ENCODE measurements around the gene MDGA2. TPM values are rescaled to one million over a fixed set of nuclear protein-coding genes. Genes with fewer than 3 reads are reported as not detected.

MDGA2 gene
- total and polyA plus RNA-seq, 2 of the 13 experiments (the other 11 are each of a cell fraction or from before 2014, with no cell fraction given): not detected

DNA sequence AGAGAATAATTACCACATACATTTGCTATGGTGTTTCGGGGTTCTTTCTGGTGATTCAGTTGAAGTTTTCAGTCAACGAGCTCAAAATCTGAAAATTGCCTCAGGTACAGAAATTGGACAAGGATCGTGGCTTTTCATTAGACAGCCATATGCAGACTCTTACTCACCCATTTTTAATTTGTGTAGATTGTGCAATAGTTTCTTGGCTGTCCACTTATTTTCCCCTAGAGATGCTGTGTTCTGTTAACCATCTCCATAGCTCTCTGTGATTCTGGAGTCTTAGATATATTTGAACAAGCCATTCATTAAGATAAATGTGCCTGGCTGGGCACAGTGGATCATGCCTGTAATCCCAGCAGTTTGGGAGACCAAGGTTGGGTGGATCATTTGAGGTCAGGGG lies 526.7 kb downstream of the MDGA2 start:
- Histone ChIP-seq H3K79me2 (ENCODE audit: insufficient read depth, low read length) (no peaks in the 10 kb centered on the region), H3K27ac (ENCODE audit: extremely low read length, insufficient read depth, low read length) (no peak overlapping the region), H2AFZ (ENCODE audit: low read length) (no peak overlapping the region), H3K4me2 (ENCODE audit: low read depth, low read length) (no peak overlapping the region), H3K27me3 (ENCODE audit: control insufficient read depth in 1 of 2, insufficient read depth in 2 of 2, low read length in 2 of 2) (no peaks in the 10 kb centered on the region; a peak in 1 of 5 replicates), H3K9ac (ENCODE audit: insufficient read depth, low read depth, low read length) (no peak overlapping the region), H3K4me1 (ENCODE audit: insufficient read depth, low read length) (no peaks in the 10 kb centered on the region), H3K4me3 (replicated peaks in 1 of 3; ENCODE audit: insufficient read depth in 1 of 3, low read depth in 2 of 3, low read length in 3 of 3) (no peak overlapping the region), H3K36me3 (replicated peaks in 1 of 2; ENCODE audit: control insufficient read depth in 1 of 2, insufficient read depth in 2 of 2, low read length in 2 of 2) (no peaks in the 10 kb centered on the region), H4K20me1 (ENCODE audit: insufficient read depth, low read length) (no peaks in the 10 kb centered on the region), H3K9me3 (ENCODE audit: low read length) (peaks cover 4% of the 10 kb centered on the region; the same call in 1 of the 2 replicates)
- WGBS (ENCODE audit: low lambda C conversion rate): 2% methylated on average over 3 of the region's 3 CpGs
- BruUV-seq (replicated peaks): no TSS peak
- ChIA-PET CTCF (ENCODE audit: low intra/inter-chr PET ratio, low total read pairs) (no interaction called here), POLR2A (no interaction called here)
- intact Hi-C loops (cut with micrococcal nuclease; ENCODE audit: unreplicated experiment): no loop called here
- ATAC-seq (no peak), DNase-seq (ENCODE audit: low spot score) (no peak), FAIRE-seq (no peak)
- TF ChIP-seq KDM2A (CRISPR knock-in tag; IDR thresholded peaks at IDR 0.05; ENCODE audit: borderline replicate concordance, low read depth): no peak
- TF ChIP-seq, protein P1, sequence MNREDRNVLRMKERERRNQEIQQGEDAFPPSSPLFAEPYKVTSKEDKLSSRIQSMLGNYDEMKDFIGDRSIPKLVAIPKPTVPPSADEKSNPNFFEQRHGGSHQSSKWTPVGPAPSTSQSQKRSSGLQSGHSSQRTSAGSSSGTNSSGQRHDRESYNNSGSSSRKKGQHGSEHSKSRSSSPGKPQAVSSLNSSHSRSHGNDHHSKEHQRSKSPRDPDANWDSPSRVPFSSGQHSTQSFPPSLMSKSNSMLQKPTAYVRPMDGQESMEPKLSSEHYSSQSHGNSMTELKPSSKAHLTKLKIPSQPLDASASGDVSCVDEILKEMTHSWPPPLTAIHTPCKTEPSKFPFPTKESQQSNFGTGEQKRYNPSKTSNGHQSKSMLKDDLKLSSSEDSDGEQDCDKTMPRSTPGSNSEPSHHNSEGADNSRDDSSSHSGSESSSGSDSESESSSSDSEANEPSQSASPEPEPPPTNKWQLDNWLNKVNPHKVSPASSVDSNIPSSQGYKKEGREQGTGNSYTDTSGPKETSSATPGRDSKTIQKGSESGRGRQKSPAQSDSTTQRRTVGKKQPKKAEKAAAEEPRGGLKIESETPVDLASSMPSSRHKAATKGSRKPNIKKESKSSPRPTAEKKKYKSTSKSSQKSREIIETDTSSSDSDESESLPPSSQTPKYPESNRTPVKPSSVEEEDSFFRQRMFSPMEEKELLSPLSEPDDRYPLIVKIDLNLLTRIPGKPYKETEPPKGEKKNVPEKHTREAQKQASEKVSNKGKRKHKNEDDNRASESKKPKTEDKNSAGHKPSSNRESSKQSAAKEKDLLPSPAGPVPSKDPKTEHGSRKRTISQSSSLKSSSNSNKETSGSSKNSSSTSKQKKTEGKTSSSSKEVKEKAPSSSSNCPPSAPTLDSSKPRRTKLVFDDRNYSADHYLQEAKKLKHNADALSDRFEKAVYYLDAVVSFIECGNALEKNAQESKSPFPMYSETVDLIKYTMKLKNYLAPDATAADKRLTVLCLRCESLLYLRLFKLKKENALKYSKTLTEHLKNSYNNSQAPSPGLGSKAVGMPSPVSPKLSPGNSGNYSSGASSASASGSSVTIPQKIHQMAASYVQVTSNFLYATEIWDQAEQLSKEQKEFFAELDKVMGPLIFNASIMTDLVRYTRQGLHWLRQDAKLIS (CRISPR knock-in tag; IDR thresholded peaks at IDR 0.05): no peak
- TF ChIP-seq, protein P2, sequence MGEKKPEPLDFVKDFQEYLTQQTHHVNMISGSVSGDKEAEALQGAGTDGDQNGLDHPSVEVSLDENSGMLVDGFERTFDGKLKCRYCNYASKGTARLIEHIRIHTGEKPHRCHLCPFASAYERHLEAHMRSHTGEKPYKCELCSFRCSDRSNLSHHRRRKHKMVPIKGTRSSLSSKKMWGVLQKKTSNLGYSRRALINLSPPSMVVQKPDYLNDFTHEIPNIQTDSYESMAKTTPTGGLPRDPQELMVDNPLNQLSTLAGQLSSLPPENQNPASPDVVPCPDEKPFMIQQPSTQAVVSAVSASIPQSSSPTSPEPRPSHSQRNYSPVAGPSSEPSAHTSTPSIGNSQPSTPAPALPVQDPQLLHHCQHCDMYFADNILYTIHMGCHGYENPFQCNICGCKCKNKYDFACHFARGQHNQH (CRISPR knock-in tag; IDR thresholded peaks at IDR 0.05): no peak
- TF ChIP-seq CEBPB (IDR thresholded peaks at IDR 0.05; ENCODE audit: borderline replicate concordance, low read depth, low read length): peak; percentile 39; the same call in 1 of the 2 replicates
- no peak for TF ChIP-seq ZNF766 (CRISPR knock-in tag; IDR thresholded peaks at IDR 0.05; ENCODE audit: borderline replicate concordance)
- no peak for TF ChIP-seq ZNF773 (CRISPR knock-in tag; IDR thresholded peaks at IDR 0.05; ENCODE audit: borderline replicate concordance)
- TF ChIP-seq, protein P3, sequence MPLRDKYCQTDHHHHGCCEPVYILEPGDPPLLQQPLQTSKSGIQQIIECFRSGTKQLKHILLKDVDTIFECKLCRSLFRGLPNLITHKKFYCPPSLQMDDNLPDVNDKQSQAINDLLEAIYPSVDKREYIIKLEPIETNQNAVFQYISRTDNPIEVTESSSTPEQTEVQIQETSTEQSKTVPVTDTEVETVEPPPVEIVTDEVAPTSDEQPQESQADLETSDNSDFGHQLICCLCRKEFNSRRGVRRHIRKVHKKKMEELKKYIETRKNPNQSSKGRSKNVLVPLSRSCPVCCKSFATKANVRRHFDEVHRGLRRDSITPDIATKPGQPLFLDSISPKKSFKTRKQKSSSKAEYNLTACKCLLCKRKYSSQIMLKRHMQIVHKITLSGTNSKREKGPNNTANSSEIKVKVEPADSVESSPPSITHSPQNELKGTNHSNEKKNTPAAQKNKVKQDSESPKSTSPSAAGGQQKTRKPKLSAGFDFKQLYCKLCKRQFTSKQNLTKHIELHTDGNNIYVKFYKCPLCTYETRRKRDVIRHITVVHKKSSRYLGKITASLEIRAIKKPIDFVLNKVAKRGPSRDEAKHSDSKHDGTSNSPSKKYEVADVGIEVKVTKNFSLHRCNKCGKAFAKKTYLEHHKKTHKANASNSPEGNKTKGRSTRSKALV (CRISPR knock-in tag; IDR thresholded peaks at IDR 0.05): no peak
- in situ Hi-C loops (cut with HindIII; ENCODE audit: extremely low pct_ligation_motif_present, low pct_unique_long_range_greater_than_20kb): no loop called here

Data from HepG2 (cell line).